ENCODE data around the gene GSDME. TPM values are rescaled to one million over a fixed set of nuclear protein-coding genes. Genes with fewer than 3 reads are reported as not detected.

GSDME gene
- total RNA-seq, 4 donors from 2014 or later = 5.3 to 15.7 (median 10.6) TPM

DNA sequence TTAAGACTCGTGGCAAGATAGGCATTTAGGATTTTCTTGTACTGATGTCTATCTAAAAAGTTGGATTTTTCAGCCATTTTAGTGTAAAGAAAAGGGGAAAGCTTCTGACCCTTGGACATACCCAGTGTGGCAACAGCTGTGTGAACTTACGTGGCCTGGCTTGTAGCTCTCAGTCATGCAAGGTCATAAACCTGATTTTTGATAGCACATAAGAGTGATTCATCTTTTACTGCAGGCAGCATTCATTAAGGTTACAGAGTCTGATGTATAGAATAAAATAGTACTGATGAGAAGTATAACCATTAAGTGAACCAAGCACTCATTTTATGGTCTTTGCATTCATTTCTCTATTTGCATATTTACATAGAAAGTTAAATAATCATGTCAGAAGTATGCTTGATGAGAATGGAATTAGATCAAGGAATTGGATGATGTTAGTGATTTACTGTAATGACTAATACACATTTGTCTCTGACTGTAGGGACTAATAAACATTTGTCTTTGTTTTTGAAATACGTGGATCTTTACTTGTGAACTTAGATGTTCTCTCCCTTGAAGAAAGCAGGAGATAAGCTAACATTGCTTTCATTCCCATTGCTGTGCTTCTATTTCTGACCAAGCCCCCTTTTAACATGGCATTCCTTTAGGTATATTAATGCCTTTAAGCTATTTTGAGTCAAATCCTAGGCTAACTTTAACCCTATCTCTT is 88.2 kb downstream of the GSDME start:
- Histone ChIP-seq H3K27me3 (no peaks in the 10 kb centered on the region), H3K27ac (no peak overlapping the region), H3K4me1 (peaks cover 0 to 6% (median 0%) of the 10 kb centered on the region in 4 donors), H3K9me3 (no peaks in the 10 kb centered on the region), H3K4me3 (no peak overlapping the region), H3K36me3 (no peaks in the 10 kb centered on the region)
- no peak for DNase-seq (ENCODE audit: low spot score in 2 of 2)
- WGBS, 2 donors = 70 to 81% methylated on average over 3 of the region's 3 CpGs
- TF ChIP-seq EP300 (IDR thresholded peaks at IDR 0.05) (no peak), POLR2A (IDR thresholded peaks at IDR 0.05) (no peak)
- TF ChIP-seq, protein P1, sequence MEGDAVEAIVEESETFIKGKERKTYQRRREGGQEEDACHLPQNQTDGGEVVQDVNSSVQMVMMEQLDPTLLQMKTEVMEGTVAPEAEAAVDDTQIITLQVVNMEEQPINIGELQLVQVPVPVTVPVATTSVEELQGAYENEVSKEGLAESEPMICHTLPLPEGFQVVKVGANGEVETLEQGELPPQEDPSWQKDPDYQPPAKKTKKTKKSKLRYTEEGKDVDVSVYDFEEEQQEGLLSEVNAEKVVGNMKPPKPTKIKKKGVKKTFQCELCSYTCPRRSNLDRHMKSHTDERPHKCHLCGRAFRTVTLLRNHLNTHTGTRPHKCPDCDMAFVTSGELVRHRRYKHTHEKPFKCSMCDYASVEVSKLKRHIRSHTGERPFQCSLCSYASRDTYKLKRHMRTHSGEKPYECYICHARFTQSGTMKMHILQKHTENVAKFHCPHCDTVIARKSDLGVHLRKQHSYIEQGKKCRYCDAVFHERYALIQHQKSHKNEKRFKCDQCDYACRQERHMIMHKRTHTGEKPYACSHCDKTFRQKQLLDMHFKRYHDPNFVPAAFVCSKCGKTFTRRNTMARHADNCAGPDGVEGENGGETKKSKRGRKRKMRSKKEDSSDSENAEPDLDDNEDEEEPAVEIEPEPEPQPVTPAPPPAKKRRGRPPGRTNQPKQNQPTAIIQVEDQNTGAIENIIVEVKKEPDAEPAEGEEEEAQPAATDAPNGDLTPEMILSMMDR (IDR thresholded peaks at IDR 0.05) = no peak

DNA sequence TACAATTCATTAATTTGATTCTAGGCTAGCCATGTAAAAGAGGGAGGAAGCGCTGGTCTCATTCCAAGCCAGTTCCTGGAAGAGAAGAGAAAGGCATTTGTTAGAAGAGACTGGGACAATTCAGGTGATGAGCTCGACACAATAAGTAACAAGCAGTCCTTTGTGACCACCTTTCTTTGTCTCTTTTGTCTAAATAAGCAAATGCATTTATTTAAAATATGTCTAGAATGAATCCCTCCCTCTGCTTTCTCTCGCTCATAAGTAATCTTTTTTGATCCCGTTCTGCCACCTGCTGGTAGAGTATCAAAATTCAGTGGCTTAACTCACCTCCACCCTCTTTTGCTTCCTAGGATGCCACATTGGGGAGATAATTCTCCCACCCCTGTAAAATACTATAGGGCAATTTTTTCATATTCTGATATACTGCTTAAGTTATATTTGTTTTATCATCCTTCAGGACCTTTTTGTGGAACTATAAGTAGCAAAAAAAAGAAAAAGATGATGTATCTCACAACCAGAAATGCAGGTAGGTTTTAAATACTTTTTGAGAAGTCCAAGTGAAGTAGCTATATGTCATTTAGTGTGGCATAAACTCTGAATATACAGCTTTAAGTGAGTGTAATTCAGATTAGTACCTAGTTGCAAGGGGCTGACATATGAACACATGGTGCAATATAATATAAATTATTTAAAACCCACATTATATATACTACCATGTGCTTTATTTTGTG is 91.5 kb downstream of the GSDME start:
- Histone ChIP-seq H3K36me3 (no peaks in the 10 kb centered on the region), H3K9me3 (no peaks in the 10 kb centered on the region), H3K4me3 (no peak overlapping the region), H3K27me3 (no peaks in the 10 kb centered on the region), H3K4me1 (peaks cover 0 to 6% (median 0%) of the 10 kb centered on the region in 4 donors), H3K27ac (no peak overlapping the region)
- DNase-seq (ENCODE audit: low spot score in 2 of 2) = peak in 1 of 2 donors; percentile 75
- WGBS, 2 donors = 24 to 27% methylated on average over 4 of the region's 4 CpGs
- TF ChIP-seq EP300 (IDR thresholded peaks at IDR 0.05) = no peak
- TF ChIP-seq, protein P1 (IDR thresholded peaks at IDR 0.05) = peak; percentile 52 to 66 (median 61)
- TF ChIP-seq POLR2A (IDR thresholded peaks at IDR 0.05) = no peak

DNA sequence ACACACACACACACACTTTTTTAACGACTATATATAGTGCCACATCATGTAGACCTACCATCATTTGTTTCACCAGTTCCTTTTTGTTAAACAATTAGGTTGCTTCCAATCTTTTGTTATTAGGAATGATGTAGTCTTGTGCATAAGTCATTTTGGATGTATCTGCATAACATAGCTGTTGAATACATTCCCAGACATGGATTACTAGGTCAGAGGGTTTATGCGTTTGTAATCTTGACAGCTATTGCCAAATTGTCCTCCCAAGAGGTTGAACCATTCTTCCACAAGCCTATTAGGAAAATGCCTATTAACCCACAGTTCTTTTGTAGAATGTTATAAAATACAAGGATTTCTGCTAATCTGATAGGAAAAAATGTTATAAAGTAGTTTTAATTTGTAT is 96.7 kb downstream of the GSDME start:
- WGBS, 2 donors = 67 to 75% methylated on average over 2 of the region's 2 CpGs
- TF ChIP-seq, protein P1 (IDR thresholded peaks at IDR 0.05) = no peak
- TF ChIP-seq POLR2A (IDR thresholded peaks at IDR 0.05) (no peak), EP300 (IDR thresholded peaks at IDR 0.05) (no peak)

DNA sequence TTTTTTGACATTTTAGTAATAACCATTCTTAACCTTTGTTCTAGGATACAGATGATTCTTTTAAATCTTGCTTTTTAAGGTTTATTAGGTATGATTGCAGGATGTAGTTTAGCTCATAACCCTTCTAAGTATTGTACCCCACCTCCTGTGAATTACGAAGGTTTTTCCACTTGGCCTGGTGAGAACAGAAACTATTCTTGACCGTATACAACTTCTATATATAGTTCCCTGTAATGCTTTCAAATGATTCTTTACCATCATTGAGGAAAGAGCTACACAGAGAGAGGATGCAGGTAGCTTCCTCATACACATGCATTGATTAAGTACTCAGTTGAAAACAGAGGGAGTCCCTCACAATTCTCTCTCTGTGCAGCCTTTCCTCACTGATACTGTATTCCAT is 97.8 kb downstream of the GSDME start:
- Histone ChIP-seq H3K9me3 (no peaks in the 10 kb centered on the region), H3K27me3 (no peaks in the 10 kb centered on the region), H3K4me1 (no peaks in the 10 kb centered on the region), H3K4me3 (no peak overlapping the region), H3K27ac (no peak overlapping the region), H3K36me3 (no peaks in the 10 kb centered on the region)
- TF ChIP-seq POLR2A (IDR thresholded peaks at IDR 0.05) (no peak), EP300 (IDR thresholded peaks at IDR 0.05) (no peak)
- TF ChIP-seq, protein P1 (IDR thresholded peaks at IDR 0.05) = no peak
- DNase-seq (ENCODE audit: low spot score in 2 of 2) = no peak
- 86 to 88% methylated on average over 2 of the region's 2 CpGs for WGBS, 2 donors

More for the DNA sequence above, 96.7 kb downstream of the GSDME start:
- Histone ChIP-seq H3K27me3 (no peaks in the 10 kb centered on the region), H3K9me3 (no peaks in the 10 kb centered on the region), H3K36me3 (no peaks in the 10 kb centered on the region), H3K4me3 (no peak overlapping the region), H3K27ac (no peak overlapping the region), H3K4me1 (peaks cover 0 to 6% (median 0%) of the 10 kb centered on the region in 4 donors)
- no peak for DNase-seq (ENCODE audit: low spot score in 2 of 2)

DNA sequence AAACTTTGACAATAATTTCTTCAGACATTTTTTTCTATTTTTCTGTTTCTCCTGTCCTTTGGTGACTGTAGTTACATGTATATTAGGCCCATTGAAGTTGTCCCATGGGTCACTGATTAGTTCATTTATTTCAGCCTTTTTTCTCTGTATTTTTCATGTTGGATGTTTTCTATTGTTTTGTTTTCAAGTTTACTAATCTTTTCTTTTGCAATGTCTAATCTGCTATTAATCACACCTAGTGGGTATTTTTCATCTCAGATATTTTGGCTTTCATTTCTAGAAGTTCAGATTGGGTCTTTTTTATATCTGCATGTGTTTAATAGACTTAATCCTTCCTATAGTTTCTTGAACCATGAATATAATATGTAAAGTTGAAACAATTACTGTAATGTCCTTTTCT is 99.3 kb downstream of the GSDME start:
- Histone ChIP-seq H3K27me3 (no peaks in the 10 kb centered on the region), H3K4me1 (peaks cover 0 to 4% (median 0%) of the 10 kb centered on the region in 4 donors), H3K36me3 (no peaks in the 10 kb centered on the region), H3K27ac (no peak overlapping the region), H3K4me3 (no peak overlapping the region), H3K9me3 (no peaks in the 10 kb centered on the region)
- TF ChIP-seq EP300 (IDR thresholded peaks at IDR 0.05) = no peak
- TF ChIP-seq, protein P1 (IDR thresholded peaks at IDR 0.05) = no peak
- TF ChIP-seq POLR2A (IDR thresholded peaks at IDR 0.05) = no peak
- DNase-seq (ENCODE audit: low spot score in 2 of 2) = no peak
